GM10248 (cell line): Measurements from ENCODE around the gene METTL5.
"Not testable (repeated sequence)": the region's sequence is repeated elsewhere in the genome, so short reads cannot be mapped to it uniquely, and the experiment has no call there.

Experiments
- CTCF ChIA-PET: fragments of 300-600 bp; sonication (Branson Sonifier 250); formaldehyde crosslinking; extraction: SDS; loops from one replicate; lab custom pipeline; 2021; ENCODE audit warnings: antibody characterized with exemption; lab: Yijun Ruan, JAX
- POLR2A ChIA-PET: fragments of 350-650 bp; sonication (Branson Sonifier 250); formaldehyde crosslinking; extraction: SDS; loops from one replicate; lab custom pipeline; 2020; ENCODE audit warnings: antibody characterized with exemption; lab: Yijun Ruan, JAX
- DNase-seq: peaks from one replicate; pipeline ENCODE4 v3.0.0; 2012; ENCODE audit errors: extremely low spot score
- TF ChIP-seq, protein P1 (sequence below): IDR thresholded peaks from 2 replicates; pipeline ENCODE4 v1.5.1; 2012; ENCODE audit warnings: mild to moderate bottlenecking, low read depth; ENCODE audit errors: extremely low read depth, missing control alignments, control extremely low read depth

The METTL5 gene

DNA sequence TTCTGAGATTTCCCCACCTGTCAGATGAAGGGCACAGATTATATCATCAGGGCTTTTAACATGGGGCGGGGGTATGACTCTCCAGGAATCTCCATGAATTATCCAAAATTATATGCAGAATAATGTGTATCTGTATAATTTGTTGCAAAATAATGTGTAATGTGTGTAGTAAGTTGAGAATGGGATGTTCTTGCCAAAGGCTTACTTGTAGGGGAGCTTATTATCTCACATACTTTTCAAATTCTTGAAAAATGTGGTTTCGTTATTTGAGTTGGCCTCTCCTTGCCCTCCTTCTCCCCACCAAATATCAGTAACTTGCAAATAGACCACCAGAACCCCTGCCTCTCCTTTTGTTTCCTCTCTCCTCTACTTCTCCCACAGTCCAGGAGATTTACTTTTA, 38.1 kb upstream of the METTL5 start:
- TF ChIP-seq, protein P1, sequence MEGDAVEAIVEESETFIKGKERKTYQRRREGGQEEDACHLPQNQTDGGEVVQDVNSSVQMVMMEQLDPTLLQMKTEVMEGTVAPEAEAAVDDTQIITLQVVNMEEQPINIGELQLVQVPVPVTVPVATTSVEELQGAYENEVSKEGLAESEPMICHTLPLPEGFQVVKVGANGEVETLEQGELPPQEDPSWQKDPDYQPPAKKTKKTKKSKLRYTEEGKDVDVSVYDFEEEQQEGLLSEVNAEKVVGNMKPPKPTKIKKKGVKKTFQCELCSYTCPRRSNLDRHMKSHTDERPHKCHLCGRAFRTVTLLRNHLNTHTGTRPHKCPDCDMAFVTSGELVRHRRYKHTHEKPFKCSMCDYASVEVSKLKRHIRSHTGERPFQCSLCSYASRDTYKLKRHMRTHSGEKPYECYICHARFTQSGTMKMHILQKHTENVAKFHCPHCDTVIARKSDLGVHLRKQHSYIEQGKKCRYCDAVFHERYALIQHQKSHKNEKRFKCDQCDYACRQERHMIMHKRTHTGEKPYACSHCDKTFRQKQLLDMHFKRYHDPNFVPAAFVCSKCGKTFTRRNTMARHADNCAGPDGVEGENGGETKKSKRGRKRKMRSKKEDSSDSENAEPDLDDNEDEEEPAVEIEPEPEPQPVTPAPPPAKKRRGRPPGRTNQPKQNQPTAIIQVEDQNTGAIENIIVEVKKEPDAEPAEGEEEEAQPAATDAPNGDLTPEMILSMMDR, result no peak
- CTCF ChIA-PET, result interaction anchor here (0.7 to 2.8 kb wide), 5 partner anchors 11 to 383 kb away, joined by 3 to 13 read pairs (median 4); partner anchors contain the start of gene UBR3
- POLR2A ChIA-PET, result no interaction called here
- DNase-seq, result no peak

DNA sequence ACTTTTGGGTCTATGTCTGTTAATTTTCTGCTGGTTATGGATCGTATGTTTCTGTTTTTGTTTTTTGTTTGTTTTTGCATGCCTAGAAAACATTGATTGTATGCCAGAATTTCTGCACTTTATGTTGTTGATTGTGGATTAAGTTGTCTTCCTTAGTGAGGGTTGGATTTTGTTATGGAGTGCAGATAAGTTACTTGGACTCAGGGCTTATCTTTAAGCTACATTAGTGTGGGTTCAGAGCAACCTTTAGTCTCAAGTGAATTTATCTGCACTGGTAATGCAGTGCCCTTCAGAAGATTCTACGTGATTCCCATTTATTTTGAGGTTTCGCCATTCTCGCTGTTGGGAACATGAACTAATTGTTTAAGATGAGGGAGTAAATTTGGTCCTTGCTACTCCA, 35.4 kb upstream of the METTL5 start:
- ChIA-PET POLR2A (no interaction called here), CTCF (no interaction called here)
- TF ChIP-seq, protein P1, result no peak
- no peak for DNase-seq

DNA sequence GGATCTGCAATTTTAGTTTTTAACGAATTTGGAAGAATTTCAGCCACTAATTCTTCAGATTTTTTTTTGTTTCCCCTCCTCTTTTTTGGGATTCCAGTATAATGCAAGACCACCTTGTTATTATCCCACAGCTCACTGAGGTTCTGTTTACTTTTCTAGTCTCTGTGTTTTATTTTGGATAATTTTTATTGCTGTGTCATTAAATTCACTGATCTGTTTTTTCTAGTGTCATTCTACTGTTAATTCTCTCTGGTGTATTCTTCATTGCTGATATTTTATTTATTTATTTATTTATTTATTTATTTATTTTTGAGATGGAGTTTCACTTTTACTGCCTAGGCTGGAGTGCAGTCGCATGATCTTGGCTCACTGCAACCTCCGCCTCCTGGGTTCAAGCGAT, 34.7 kb upstream of the METTL5 start:
- CTCF ChIA-PET, result interaction anchor here (1.2 kb wide), 1 partner anchor 9 kb away, joined by 3 read pairs; no protein-coding TSS in a partner anchor

DNA sequence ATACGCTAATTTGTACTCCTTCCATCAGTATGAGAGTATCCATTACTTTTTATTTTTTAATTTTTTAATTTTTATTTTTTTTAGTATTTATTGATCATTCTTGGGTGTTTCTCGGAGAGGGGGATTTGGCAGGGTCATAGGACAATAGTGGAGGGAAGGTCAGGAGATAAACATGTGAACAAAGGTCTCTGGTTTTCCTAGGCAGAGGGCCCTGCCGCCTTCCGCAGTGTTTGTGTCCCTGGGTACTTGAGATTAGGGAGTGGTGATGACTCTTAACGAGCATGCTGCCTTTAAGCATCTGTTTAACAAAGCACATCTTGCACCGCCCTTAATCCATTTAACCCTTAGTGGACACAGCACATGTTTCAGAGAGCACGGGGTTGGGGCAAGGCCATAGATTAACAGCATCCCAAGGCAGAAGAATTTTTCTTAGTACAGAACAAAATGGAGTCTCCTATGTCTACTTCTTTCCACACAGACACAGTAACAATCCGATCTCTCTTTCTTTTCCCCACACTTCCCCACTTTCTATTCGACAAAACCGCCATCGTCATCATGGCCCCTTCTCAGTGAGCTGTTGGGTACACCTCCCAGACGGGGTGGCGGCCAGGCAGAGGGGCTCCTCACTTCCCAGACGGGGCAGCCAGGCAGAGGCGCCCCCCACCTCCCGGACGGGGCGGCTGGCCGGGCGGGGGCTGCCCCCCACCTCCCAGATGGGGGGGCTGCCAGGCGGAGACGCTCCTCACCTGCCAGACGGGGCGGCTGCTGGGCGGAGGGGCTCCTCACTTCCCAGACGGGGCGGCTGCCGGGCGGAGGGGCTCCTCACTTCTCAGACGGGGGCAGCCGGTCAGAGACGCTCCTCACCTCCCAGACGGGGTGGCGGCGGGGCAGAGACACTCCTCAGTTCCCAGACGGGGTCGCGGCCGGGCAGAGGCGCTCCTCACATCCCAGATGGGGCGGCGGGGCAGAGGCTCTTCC, 30.9 kb upstream of the METTL5 start:
- DNase-seq, POLR2A ChIA-PET, CTCF ChIA-PET: not testable (repeated sequence)

More for the DNA sequence above, 34.7 kb upstream of the METTL5 start:
- POLR2A ChIA-PET, result no interaction called here
- DNase-seq, result no peak
- TF ChIP-seq, protein P1, result no peak

DNA sequence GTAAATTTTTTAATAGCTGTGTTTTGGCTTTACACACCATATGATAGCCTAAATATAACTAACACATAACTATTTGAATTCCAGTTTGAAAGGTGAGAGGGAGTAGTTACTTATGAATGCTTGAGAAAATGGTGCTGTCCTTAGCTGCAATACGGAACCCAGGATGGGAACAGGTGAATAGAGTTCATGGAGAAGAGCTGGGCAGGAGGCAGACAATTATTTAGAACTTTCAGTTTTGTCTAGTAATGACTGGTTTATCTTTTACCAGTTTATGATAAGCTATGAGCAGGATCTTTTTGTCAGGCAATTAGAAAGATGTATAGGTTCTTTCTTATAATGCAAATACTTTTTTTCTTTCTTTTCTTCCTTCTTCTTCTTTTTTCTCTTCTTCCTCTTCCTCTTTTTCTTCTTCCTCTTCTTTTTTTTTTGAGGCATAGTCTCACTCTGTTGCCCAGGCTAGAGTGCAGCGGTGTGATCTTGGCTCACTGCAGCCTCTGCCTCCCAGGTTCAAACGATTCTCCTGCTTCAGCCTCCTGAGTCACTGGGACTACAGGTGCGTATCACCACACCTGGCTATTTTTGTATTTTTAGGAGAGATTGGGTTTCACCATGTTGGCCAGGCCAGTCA, 28.4 kb upstream of the METTL5 start:
- TF ChIP-seq, protein P1, result no peak
- ChIA-PET POLR2A (no interaction called here), CTCF (interaction anchor here (0.8 to 2.0 kb wide), 2 partner anchors 36 to 40 kb away, joined by 3 to 5 read pairs; no protein-coding TSS in a partner anchor)
- no peak for DNase-seq

DNA sequence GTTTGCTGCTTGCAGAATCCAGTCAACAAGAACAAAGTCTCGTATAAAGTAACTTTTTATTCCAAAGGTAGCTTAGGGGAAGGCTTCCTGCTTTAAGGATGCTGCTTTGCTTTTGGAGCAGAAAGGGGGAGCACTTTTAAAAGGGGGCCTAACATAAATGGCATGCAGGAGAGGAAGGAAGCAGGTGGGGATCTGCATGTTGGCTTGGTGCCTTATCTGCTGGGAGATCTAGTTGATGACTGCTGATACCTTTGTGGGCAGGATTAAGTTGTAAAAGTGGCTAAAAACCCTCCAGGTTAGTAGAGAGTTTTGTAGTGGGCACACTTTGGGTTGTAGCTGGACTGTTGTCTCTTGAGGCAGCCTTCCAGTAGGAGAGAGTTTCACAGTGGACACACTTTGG, 25.0 kb upstream of the METTL5 start:
- ChIA-PET POLR2A (interaction anchor here (0.6 kb wide), 1 partner anchor 12 kb away, joined by 7 read pairs; no protein-coding TSS in a partner anchor), CTCF (interaction anchor here (1.2 to 1.7 kb wide), 2 partner anchors 9 to 25 kb away, joined by 3 read pairs; partner anchors contain the start of gene METTL5)
- DNase-seq, result no peak
- TF ChIP-seq, protein P1, result no peak

DNA sequence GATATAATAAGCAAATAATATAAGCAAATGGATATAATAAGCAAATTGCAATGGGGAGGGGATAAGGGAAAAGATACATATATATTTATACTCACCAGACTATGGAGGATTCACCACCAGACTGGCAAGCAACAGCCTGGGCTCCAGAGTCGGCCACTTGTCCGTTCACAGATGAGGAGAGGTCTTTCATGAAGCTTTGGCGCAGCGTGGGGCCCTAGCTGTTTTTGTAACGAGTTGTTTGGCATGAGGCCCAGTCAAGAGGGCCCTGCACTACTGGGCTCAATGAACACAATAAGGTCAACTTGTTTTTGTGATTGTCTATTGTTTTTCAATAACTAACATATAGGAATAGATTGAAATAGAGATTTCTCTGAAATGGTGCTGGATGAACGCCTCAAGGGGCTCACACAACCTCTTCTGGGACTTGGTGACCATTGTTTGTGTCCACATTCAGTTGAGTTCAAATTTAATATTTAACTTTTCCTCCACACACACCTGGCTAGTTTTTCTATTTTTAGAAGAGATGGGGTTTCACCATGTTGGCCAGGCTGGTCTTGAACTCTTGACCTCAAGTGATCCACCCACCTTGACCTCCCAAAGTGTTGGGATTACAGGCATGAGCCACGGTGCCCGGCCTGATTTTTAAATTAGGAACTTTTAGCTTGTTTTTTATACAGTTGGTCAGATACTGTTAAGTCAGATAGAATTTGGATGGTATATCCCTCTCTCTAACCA, 24.4 kb upstream of the METTL5 start:
- ChIA-PET CTCF (interaction anchor here (1.2 to 1.7 kb wide), 2 partner anchors 10 to 24 kb away, joined by 3 read pairs; partner anchors contain the start of gene METTL5), POLR2A (interaction anchor here (0.6 kb wide), 1 partner anchor 13 kb away, joined by 7 read pairs; no protein-coding TSS in a partner anchor)

More for the DNA sequence above, 24.4 kb upstream of the METTL5 start:
- not testable (repeated sequence) for DNase-seq
